ENCODE data around the gene SKIDA1. TPM values are rescaled to one million over a fixed set of nuclear protein-coding genes. Genes with fewer than 3 reads are reported as not detected.

Gene SKIDA1
- total RNA-seq, 2 experiments from 2014 or later, result 0.25 to 0.38 TPM

- Mint-ChIP-seq H3K27ac (no peak overlapping the region), H3K9me3 (no peaks in the 10 kb centered on the region), H3K36me3 (ENCODE audit: low read depth) (no peaks in the 10 kb centered on the region), H3K27me3 (peaks cover 2% of the 10 kb centered on the region), H3K4me3 (no peak overlapping the region), H3K4me1 (no peaks in the 10 kb centered on the region)
- CTCF ChIA-PET, result no interaction called here
- DNase-seq, result no peak
- POLR2A ChIA-PET, result no interaction called here
These were observed 51.9 kb downstream of the SKIDA1 start for GRCh38 chr10:21473541-21473940.

- ChIA-PET CTCF (no interaction called here), POLR2A (no interaction called here)
- no peak overlapping the region for H3K27ac Mint-ChIP-seq
- H3K9me3 Mint-ChIP-seq, result no peaks in the 10 kb centered on the region
- H3K36me3 Mint-ChIP-seq (ENCODE audit: low read depth), result no peaks in the 10 kb centered on the region
- H3K4me3 Mint-ChIP-seq, result no peak overlapping the region
- H3K27me3 Mint-ChIP-seq, result peaks cover 2% of the 10 kb centered on the region
- no peaks in the 10 kb centered on the region for H3K4me1 Mint-ChIP-seq
- DNase-seq, result no peak
These were observed 52.3 kb downstream of the SKIDA1 start for GRCh38 chr10:21473135-21473534.

- H3K4me3 Mint-ChIP-seq, result no peak overlapping the region
- H3K27ac Mint-ChIP-seq, result no peak overlapping the region
- H3K36me3 Mint-ChIP-seq (ENCODE audit: low read depth), result no peaks in the 10 kb centered on the region
- H3K9me3 Mint-ChIP-seq, result no peaks in the 10 kb centered on the region
- CTCF ChIA-PET, result no interaction called here
- POLR2A ChIA-PET, result no interaction called here
- no peaks in the 10 kb centered on the region for H3K4me1 Mint-ChIP-seq
- no peak for DNase-seq
- H3K27me3 Mint-ChIP-seq, result peaks cover 3% of the 10 kb centered on the region
These were observed 57.4 kb downstream of the SKIDA1 start for GRCh38 chr10:21468086-21468485.

GRCh38 chr10:21467633-21468032, 57.8 kb downstream of the SKIDA1 start:
- Mint-ChIP-seq H3K4me3 (no peak overlapping the region), H3K27ac (no peak overlapping the region), H3K36me3 (ENCODE audit: low read depth) (no peaks in the 10 kb centered on the region), H3K9me3 (no peaks in the 10 kb centered on the region), H3K4me1 (no peaks in the 10 kb centered on the region), H3K27me3 (peaks cover 3% of the 10 kb centered on the region)
- CTCF ChIA-PET, result no interaction called here
- DNase-seq, result no peak
- POLR2A ChIA-PET, result no interaction called here

- ChIA-PET CTCF (no interaction called here), POLR2A (no interaction called here)
- H3K4me3 Mint-ChIP-seq, result no peak overlapping the region
- peaks cover 1% of the 10 kb centered on the region for H3K27me3 Mint-ChIP-seq
- H3K27ac Mint-ChIP-seq, result no peak overlapping the region
- no peaks in the 10 kb centered on the region for H3K9me3 Mint-ChIP-seq
- no peak for DNase-seq
- H3K4me1 Mint-ChIP-seq, result no peaks in the 10 kb centered on the region
- no peaks in the 10 kb centered on the region for H3K36me3 Mint-ChIP-seq (ENCODE audit: low read depth)
These were observed 61.3 kb downstream of the SKIDA1 start for GRCh38 chr10:21464134-21464533.

Other genes with a start within 250 kb of the SKIDA1 start
- 10 to 100 TPM; 43.0 to 49.9 TPM for gene MLLT10, start 8.6 kb upstream of the SKIDA1 start, total RNA-seq

All from activated CD4-positive, alpha-beta memory T cell treated with anti-CD3 and anti-CD28 coated beads, Interleukin-2, amount 10 ng/mL, durations not matched to agents 7 days and 5 days (primary cell).